ENCODE data around the gene KLK5.

Gene KLK5

GRCh38 chr19:50957587-50957986 is 4.7 kb upstream of the KLK5 start:
- DNase-seq: no peak
- H3K36me3 Mint-ChIP-seq (ENCODE audit: low read depth): peaks cover 2% of the 10 kb centered on the region
- H3K4me1 Mint-ChIP-seq: no peaks in the 10 kb centered on the region
- H3K9me3 Mint-ChIP-seq: peaks cover 12% of the 10 kb centered on the region
- ATAC-seq: no peak
- H3K27ac Mint-ChIP-seq: no peak overlapping the region
- H3K4me3 Mint-ChIP-seq: no peak overlapping the region
- H3K27me3 Mint-ChIP-seq: peaks cover 33% of the 10 kb centered on the region

- no peak for DNase-seq
- H3K9me3 Mint-ChIP-seq: no peaks in the 10 kb centered on the region
- no peaks in the 10 kb centered on the region for H3K4me1 Mint-ChIP-seq
- no peaks in the 10 kb centered on the region for H3K36me3 Mint-ChIP-seq (ENCODE audit: low read depth)
- no peak overlapping the region for H3K4me3 Mint-ChIP-seq
- H3K27ac Mint-ChIP-seq: no peak overlapping the region
- no peak for ATAC-seq
- peaks cover 22% of the 10 kb centered on the region for H3K27me3 Mint-ChIP-seq
Observed at GRCh38 chr19:50949861-50950260, 3.0 kb downstream of the KLK5 start.

GRCh38 chr19:50947123-50947522 is 5.7 kb downstream of the KLK5 start:
- ATAC-seq (no peak), DNase-seq (no peak)
- Mint-ChIP-seq H3K4me3 (no peak overlapping the region), H3K36me3 (ENCODE audit: low read depth) (no peaks in the 10 kb centered on the region), H3K27me3 (peaks cover 25% of the 10 kb centered on the region), H3K9me3 (peaks cover 3% of the 10 kb centered on the region), H3K4me1 (no peaks in the 10 kb centered on the region), H3K27ac (no peak overlapping the region)

- H3K9me3 Mint-ChIP-seq: peaks cover 5% of the 10 kb centered on the region
- no peak for DNase-seq
- H3K27ac Mint-ChIP-seq: no peak overlapping the region
- no peaks in the 10 kb centered on the region for H3K36me3 Mint-ChIP-seq (ENCODE audit: low read depth)
- no peak overlapping the region for H3K4me3 Mint-ChIP-seq
- H3K4me1 Mint-ChIP-seq: no peaks in the 10 kb centered on the region
- ATAC-seq: no peak
- peaks cover 25% of the 10 kb centered on the region for H3K27me3 Mint-ChIP-seq
Observed at GRCh38 chr19:50944795-50945194, 8.0 kb downstream of the KLK5 start.

- Mint-ChIP-seq H3K4me1 (no peaks in the 10 kb centered on the region), H3K27ac (no peak overlapping the region), H3K4me3 (no peak overlapping the region), H3K36me3 (ENCODE audit: low read depth) (no peaks in the 10 kb centered on the region), H3K9me3 (peaks cover 10% of the 10 kb centered on the region), H3K27me3 (peaks cover 25% of the 10 kb centered on the region)
- DNase-seq: no peak
- no peak for ATAC-seq
Observed at GRCh38 chr19:50943074-50943828, 9.6 kb downstream of the KLK5 start.

GRCh38 chr19:50939596-50939995 is 13.2 kb downstream of the KLK5 start:
- Mint-ChIP-seq H3K4me1 (no peaks in the 10 kb centered on the region), H3K4me3 (no peak overlapping the region), H3K9me3 (peaks cover 10% of the 10 kb centered on the region), H3K36me3 (ENCODE audit: low read depth) (no peaks in the 10 kb centered on the region), H3K27me3 (peaks cover 24% of the 10 kb centered on the region), H3K27ac (no peak overlapping the region)
- ATAC-seq: no peak
- DNase-seq: no peak

- H3K36me3 Mint-ChIP-seq (ENCODE audit: low read depth): no peaks in the 10 kb centered on the region
- ATAC-seq (no peak), DNase-seq (no peak)
- H3K27ac Mint-ChIP-seq: no peak overlapping the region
- no peaks in the 10 kb centered on the region for H3K4me1 Mint-ChIP-seq
- H3K9me3 Mint-ChIP-seq: no peaks in the 10 kb centered on the region
- H3K4me3 Mint-ChIP-seq: no peak overlapping the region
- peaks cover 37% of the 10 kb centered on the region for H3K27me3 Mint-ChIP-seq
Observed at GRCh38 chr19:50933640-50934039, 19.2 kb downstream of the KLK5 start.

- no peaks in the 10 kb centered on the region for H3K36me3 Mint-ChIP-seq (ENCODE audit: low read depth)
- no peak overlapping the region for H3K27ac Mint-ChIP-seq
- no peak overlapping the region for H3K4me3 Mint-ChIP-seq
- H3K9me3 Mint-ChIP-seq: no peaks in the 10 kb centered on the region
- no peaks in the 10 kb centered on the region for H3K4me1 Mint-ChIP-seq
- no peak for ATAC-seq
- DNase-seq: no peak
- H3K27me3 Mint-ChIP-seq: peaks cover 41% of the 10 kb centered on the region
Observed at GRCh38 chr19:50932690-50933083, 20.2 kb downstream of the KLK5 start.

- Mint-ChIP-seq H3K36me3 (ENCODE audit: low read depth) (no peaks in the 10 kb centered on the region), H3K27me3 (peaks cover 42% of the 10 kb centered on the region), H3K27ac (no peak overlapping the region), H3K4me3 (no peak overlapping the region), H3K4me1 (no peaks in the 10 kb centered on the region), H3K9me3 (no peaks in the 10 kb centered on the region)
- ATAC-seq (no peak), DNase-seq (no peak)
Observed at GRCh38 chr19:50932018-50932689, 20.7 kb downstream of the KLK5 start.

- no peak overlapping the region for H3K4me3 Mint-ChIP-seq
- ATAC-seq (no peak), DNase-seq (no peak)
- no peaks in the 10 kb centered on the region for H3K36me3 Mint-ChIP-seq (ENCODE audit: low read depth)
- H3K4me1 Mint-ChIP-seq: no peaks in the 10 kb centered on the region
- H3K9me3 Mint-ChIP-seq: no peaks in the 10 kb centered on the region
- peaks cover 44% of the 10 kb centered on the region for H3K27me3 Mint-ChIP-seq
- H3K27ac Mint-ChIP-seq: no peak overlapping the region
Observed at GRCh38 chr19:50931023-50931422, 21.8 kb downstream of the KLK5 start.

GRCh38 chr19:50928831-50929230 is 24.0 kb downstream of the KLK5 start:
- H3K27me3 Mint-ChIP-seq: peaks cover 45% of the 10 kb centered on the region
- DNase-seq (no peak), ATAC-seq (no peak)
- no peak overlapping the region for H3K27ac Mint-ChIP-seq
- no peaks in the 10 kb centered on the region for H3K9me3 Mint-ChIP-seq
- H3K4me3 Mint-ChIP-seq: no peak overlapping the region
- H3K4me1 Mint-ChIP-seq: no peaks in the 10 kb centered on the region
- H3K36me3 Mint-ChIP-seq (ENCODE audit: low read depth): no peaks in the 10 kb centered on the region

GRCh38 chr19:50926144-50926543 is 26.7 kb downstream of the KLK5 start:
- H3K27ac Mint-ChIP-seq: no peak overlapping the region
- H3K27me3 Mint-ChIP-seq: peaks cover 42% of the 10 kb centered on the region
- H3K4me1 Mint-ChIP-seq: peaks cover 9% of the 10 kb centered on the region
- no peaks in the 10 kb centered on the region for H3K36me3 Mint-ChIP-seq (ENCODE audit: low read depth)
- DNase-seq (no peak), ATAC-seq (no peak)
- H3K9me3 Mint-ChIP-seq: no peaks in the 10 kb centered on the region
- H3K4me3 Mint-ChIP-seq: no peak overlapping the region

- Mint-ChIP-seq H3K27ac (no peak overlapping the region), H3K4me3 (no peak overlapping the region), H3K9me3 (no peaks in the 10 kb centered on the region), H3K4me1 (peaks cover 9% of the 10 kb centered on the region), H3K27me3 (peaks cover 39% of the 10 kb centered on the region), H3K36me3 (ENCODE audit: low read depth) (no peaks in the 10 kb centered on the region)
- no peak for ATAC-seq
- no peak for DNase-seq
Observed at GRCh38 chr19:50925734-50926133, 27.1 kb downstream of the KLK5 start.

- Mint-ChIP-seq H3K4me1 (peaks cover 9% of the 10 kb centered on the region), H3K4me3 (no peak overlapping the region), H3K36me3 (ENCODE audit: low read depth) (no peaks in the 10 kb centered on the region), H3K27ac (no peak overlapping the region), H3K9me3 (no peaks in the 10 kb centered on the region), H3K27me3 (peaks cover 43% of the 10 kb centered on the region)
- DNase-seq (no peak), ATAC-seq (no peak)
Observed at GRCh38 chr19:50924586-50924985, 28.3 kb downstream of the KLK5 start.

- peaks cover 45% of the 10 kb centered on the region for H3K27me3 Mint-ChIP-seq
- ATAC-seq (peak; percentile 99), DNase-seq (peak; percentile 82)
- no peak overlapping the region for H3K4me3 Mint-ChIP-seq
- H3K9me3 Mint-ChIP-seq: no peaks in the 10 kb centered on the region
- H3K27ac Mint-ChIP-seq: no peak overlapping the region
- peaks cover 9% of the 10 kb centered on the region for H3K4me1 Mint-ChIP-seq
- H3K36me3 Mint-ChIP-seq (ENCODE audit: low read depth): no peaks in the 10 kb centered on the region
Observed at GRCh38 chr19:50922317-50922853, 30.5 kb downstream of the KLK5 start.

Data from activated naive CD8-positive, alpha-beta T cell treated with anti-CD3 and anti-CD28 coated beads, Interleukin-2, amount 50 U/mL, for 24 hours (primary cell).